ENCODE data around the gene AIPL1. TPM values are rescaled to one million over a fixed set of nuclear protein-coding genes. Genes with fewer than 3 reads are reported as not detected.

Gene AIPL1
- total RNA-seq, 5 donors from 2014 or later (not counting 1 experiment from before 2014, with no cell fraction given), result not detected

DNA sequence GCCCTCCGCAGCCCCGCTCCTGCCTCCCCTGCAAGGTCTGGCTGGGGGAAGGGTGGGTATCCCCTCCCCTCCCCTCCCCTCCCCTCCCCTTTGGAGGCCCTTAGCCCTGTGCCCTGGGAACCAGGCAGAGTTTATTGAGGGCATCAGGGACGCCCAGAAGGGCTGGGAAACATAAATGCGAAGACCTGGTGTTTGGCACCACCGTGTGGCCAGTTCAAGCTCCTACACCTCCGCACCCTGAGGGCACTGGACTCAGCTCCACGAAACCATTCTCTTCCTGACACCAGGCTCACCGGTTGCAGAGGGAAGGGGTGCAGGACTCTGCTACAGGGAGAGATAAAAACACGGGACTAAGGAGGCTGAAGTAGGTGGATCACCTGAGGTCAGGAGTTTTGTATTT, 1.0 kb upstream of the AIPL1 start:
- WGBS (ENCODE audit: insufficient coverage), result no CpG with 5 or more reads among the region's 9 CpGs
- H3K4me1 Mint-ChIP-seq, result peaks cover 0 to 4% (median 2%) of the 10 kb centered on the region in 3 donors
- H3K27me3 Mint-ChIP-seq, result peaks cover 28 to 29% of the 10 kb centered on the region in 2 donors
- H3K4me1 ChIP-seq (ENCODE audit: control insufficient read depth in 1 of 2, extremely low read depth in 1 of 2, insufficient read depth in 2 of 2, low read length in 2 of 2), result no peaks in the 10 kb centered on the region
- H3K9me3 Mint-ChIP-seq, result peaks cover 0 to 4% (median 4%) of the 10 kb centered on the region in 3 donors
- H3K27me3 ChIP-seq (replicated peaks in 1 of 2; ENCODE audit: control insufficient read depth in 2 of 2, extremely low read depth in 1 of 2, insufficient read depth in 2 of 2, low read length in 1 of 2), result peaks cover 2 to 21% of the 10 kb centered on the region in 2 experiments
- H3K4me3 Mint-ChIP-seq, result no peak overlapping the region
- no peaks in the 10 kb centered on the region for H3K36me3 ChIP-seq (ENCODE audit: control insufficient read depth in 2 of 2, extremely low read depth in 1 of 2, insufficient read depth in 1 of 2, low read length in 1 of 2)
- H3K9me3 ChIP-seq, result no peaks in the 10 kb centered on the region
- no peak overlapping the region for H3K27ac Mint-ChIP-seq
- peaks cover under 1% of the 10 kb centered on the region for H3K36me3 Mint-ChIP-seq
- ChIA-PET CTCF (interaction anchor here (0.6 to 1.5 kb wide), 7 partner anchors 12 to 1404 kb away, joined by 3 to 13 read pairs (median 4); partner anchors contain the start of gene NLRP1 (in 1 of the 2)), POLR2A (no interaction called here)
- no peak overlapping the region for H3K4me3 ChIP-seq (ENCODE audit: control insufficient read depth in 1 of 2, extremely low read depth in 1 of 2, low read length in 1 of 2)
- ATAC-seq (replicated peaks in 1 of 4), result peak; percentile 89 to 98 (median 92)
- DNase-seq, result peak; percentile 12 to 78 (median 52)
- no peak overlapping the region for H3K27ac ChIP-seq (ENCODE audit: low read length)

DNA sequence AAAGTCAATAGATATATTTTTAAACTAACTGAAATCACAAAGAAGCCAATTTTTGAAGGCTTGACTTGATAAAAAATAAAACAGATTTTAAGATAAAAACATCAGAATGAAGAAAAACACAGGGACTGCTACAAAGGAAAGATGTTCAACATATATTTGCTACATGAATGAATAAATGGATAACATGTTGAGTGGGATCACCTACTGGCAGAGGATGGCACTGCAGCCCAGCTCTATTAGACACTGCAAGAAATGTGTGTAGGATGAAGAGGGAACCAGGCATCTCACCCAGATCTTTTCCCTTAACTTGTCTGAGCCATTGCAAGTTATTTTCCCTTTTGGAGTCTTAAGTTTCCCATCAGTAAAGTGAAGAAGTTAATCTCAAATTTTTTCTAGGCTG, 4.2 kb downstream of the AIPL1 start:
- no peak overlapping the region for H3K27ac ChIP-seq (ENCODE audit: low read length)
- no peaks in the 10 kb centered on the region for H3K9me3 ChIP-seq
- DNase-seq (peak in 1 of 35 experiments; percentile 13), ATAC-seq (replicated peaks in 1 of 4) (no peak)
- no peaks in the 10 kb centered on the region for H3K27me3 Mint-ChIP-seq
- peaks cover 4 to 12% (median 11%) of the 10 kb centered on the region in 3 donors for H3K9me3 Mint-ChIP-seq
- peaks cover 3% of the 10 kb centered on the region for H3K36me3 Mint-ChIP-seq
- ChIA-PET CTCF (no interaction called here), POLR2A (no interaction called here)
- peaks cover 2 to 9% of the 10 kb centered on the region in 2 experiments for H3K27me3 ChIP-seq (replicated peaks in 1 of 2; ENCODE audit: control insufficient read depth in 2 of 2, extremely low read depth in 1 of 2, insufficient read depth in 2 of 2, low read length in 1 of 2)
- peaks cover 16 to 18% (median 17%) of the 10 kb centered on the region in 3 donors for H3K4me1 Mint-ChIP-seq
- no peaks in the 10 kb centered on the region for H3K36me3 ChIP-seq (ENCODE audit: control insufficient read depth in 2 of 2, extremely low read depth in 1 of 2, insufficient read depth in 1 of 2, low read length in 1 of 2)
- no peak overlapping the region for H3K4me3 ChIP-seq (ENCODE audit: control insufficient read depth in 1 of 2, extremely low read depth in 1 of 2, low read length in 1 of 2)
- no peak overlapping the region for H3K4me3 Mint-ChIP-seq
- H3K4me1 ChIP-seq (ENCODE audit: control insufficient read depth in 1 of 2, extremely low read depth in 1 of 2, insufficient read depth in 2 of 2, low read length in 2 of 2), result peaks cover 7 to 25% of the 10 kb centered on the region in 2 experiments
- H3K27ac Mint-ChIP-seq, result no peak overlapping the region

DNA sequence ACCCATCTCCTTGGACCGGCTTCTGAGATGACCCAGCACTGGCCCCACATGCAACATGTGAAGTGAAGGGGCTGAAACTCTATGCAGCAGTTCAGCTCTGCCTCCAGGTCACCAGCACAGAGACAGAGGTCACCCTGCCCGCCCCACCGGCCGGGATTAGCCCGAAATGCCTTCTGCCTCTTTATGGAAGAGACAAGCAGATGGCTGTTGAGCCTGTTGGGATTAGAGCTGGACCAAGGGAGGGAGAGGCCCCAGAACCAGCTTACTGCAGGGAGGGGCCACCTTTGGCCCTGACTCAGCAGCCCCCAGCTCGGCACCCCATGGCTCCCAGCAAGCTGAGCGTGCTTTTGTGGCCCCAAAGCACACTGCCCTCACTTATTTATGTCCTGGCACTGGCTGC, 5.7 kb downstream of the AIPL1 start:
- Histone ChIP-seq H3K4me3 (ENCODE audit: control insufficient read depth in 1 of 2, extremely low read depth in 1 of 2, low read length in 1 of 2) (no peak overlapping the region), H3K4me1 (ENCODE audit: control insufficient read depth in 1 of 2, extremely low read depth in 1 of 2, insufficient read depth in 2 of 2, low read length in 2 of 2) (peaks cover 7 to 25% of the 10 kb centered on the region in 2 experiments), H3K27me3 (replicated peaks in 1 of 2; ENCODE audit: control insufficient read depth in 2 of 2, extremely low read depth in 1 of 2, insufficient read depth in 2 of 2, low read length in 1 of 2) (peaks cover 2 to 17% of the 10 kb centered on the region in 2 experiments), H3K9me3 (no peaks in the 10 kb centered on the region), H3K27ac (ENCODE audit: low read length) (no peak overlapping the region), H3K36me3 (ENCODE audit: control insufficient read depth in 2 of 2, extremely low read depth in 1 of 2, insufficient read depth in 1 of 2, low read length in 1 of 2) (no peaks in the 10 kb centered on the region)
- 95% methylated on average over 7 of the region's 7 CpGs for WGBS (ENCODE audit: insufficient coverage)
- POLR2A ChIA-PET, result no interaction called here
- Mint-ChIP-seq H3K4me3 (no peak overlapping the region), H3K36me3 (peaks cover 3% of the 10 kb centered on the region), H3K9me3 (peaks cover 4 to 12% (median 11%) of the 10 kb centered on the region in 3 donors), H3K27me3 (no peaks in the 10 kb centered on the region), H3K27ac (no peak overlapping the region), H3K4me1 (peaks cover 16 to 18% (median 17%) of the 10 kb centered on the region in 3 donors)
- CTCF ChIA-PET, result interaction anchor here in 1 of 2 donors (0.5 kb wide), 1 partner anchor 839 kb away, joined by 3 read pairs; no protein-coding TSS in a partner anchor
- DNase-seq (no peak), ATAC-seq (replicated peaks in 1 of 4) (no peak)

DNA sequence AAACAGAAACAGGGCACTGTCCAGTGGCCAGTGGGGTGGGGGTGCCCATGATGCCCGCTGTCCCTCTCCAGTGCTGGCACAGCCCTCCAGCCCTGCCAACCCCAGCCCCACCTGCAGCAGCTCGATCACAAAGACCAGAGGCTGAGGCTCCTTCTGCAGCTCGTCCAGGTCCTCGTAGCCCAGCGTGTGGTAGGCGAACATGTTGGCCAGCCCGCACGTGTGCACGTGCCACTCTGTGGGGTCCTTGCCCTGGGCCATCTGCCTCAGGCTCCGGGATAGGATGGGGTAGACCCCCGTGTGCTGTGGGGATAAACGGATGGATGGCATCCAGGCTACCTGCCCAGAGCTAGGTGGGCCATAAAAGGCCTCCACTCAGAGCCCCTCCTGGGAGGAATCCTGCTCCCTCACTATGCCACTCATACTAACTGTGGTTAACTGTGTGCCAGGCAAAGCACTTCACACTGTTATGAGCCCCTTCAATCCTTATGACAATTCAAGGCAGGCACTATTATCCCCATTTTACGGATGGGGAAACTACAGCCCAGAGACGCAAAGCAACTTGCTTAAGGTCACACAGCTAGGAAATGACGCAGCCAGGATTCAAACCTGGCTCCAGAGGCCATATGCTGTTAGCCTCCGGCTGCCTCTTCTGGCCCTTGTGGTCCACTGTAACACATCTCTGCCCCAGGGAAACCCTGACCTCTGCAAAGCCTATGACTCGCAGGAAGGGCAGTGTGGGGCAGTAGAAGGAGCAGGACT, 6.5 kb downstream of the AIPL1 start:
- DNase-seq (no peak), ATAC-seq (replicated peaks in 1 of 4) (no peak)
- H3K36me3 Mint-ChIP-seq, result peaks cover 3% of the 10 kb centered on the region
- Histone ChIP-seq H3K27me3 (replicated peaks in 1 of 2; ENCODE audit: control insufficient read depth in 2 of 2, extremely low read depth in 1 of 2, insufficient read depth in 2 of 2, low read length in 1 of 2) (peaks cover 2 to 23% of the 10 kb centered on the region in 2 experiments), H3K4me3 (ENCODE audit: control insufficient read depth in 1 of 2, extremely low read depth in 1 of 2, low read length in 1 of 2) (no peak overlapping the region), H3K27ac (ENCODE audit: low read length) (no peak overlapping the region), H3K4me1 (ENCODE audit: control insufficient read depth in 1 of 2, extremely low read depth in 1 of 2, insufficient read depth in 2 of 2, low read length in 2 of 2) (peaks cover 7 to 25% of the 10 kb centered on the region in 2 experiments), H3K9me3 (no peaks in the 10 kb centered on the region), H3K36me3 (ENCODE audit: control insufficient read depth in 2 of 2, extremely low read depth in 1 of 2, insufficient read depth in 1 of 2, low read length in 1 of 2) (no peaks in the 10 kb centered on the region)
- ChIA-PET CTCF (interaction anchor here in 1 of 2 donors (0.7 kb wide), 1 partner anchor 1392 kb away, joined by 4 read pairs; no protein-coding TSS in a partner anchor), POLR2A (no interaction called here)
- no peaks in the 10 kb centered on the region for H3K27me3 Mint-ChIP-seq
- peak overlapping the region in 2 of 3 donors; percentile 6 to 58 for H3K4me3 Mint-ChIP-seq
- no peak overlapping the region for H3K27ac Mint-ChIP-seq
- peaks cover 16 to 18% (median 17%) of the 10 kb centered on the region in 3 donors for H3K4me1 Mint-ChIP-seq
- 89% methylated on average over 16 of the region's 17 CpGs for WGBS (ENCODE audit: insufficient coverage)
- H3K9me3 Mint-ChIP-seq, result peaks cover 4 to 12% (median 11%) of the 10 kb centered on the region in 3 donors

DNA sequence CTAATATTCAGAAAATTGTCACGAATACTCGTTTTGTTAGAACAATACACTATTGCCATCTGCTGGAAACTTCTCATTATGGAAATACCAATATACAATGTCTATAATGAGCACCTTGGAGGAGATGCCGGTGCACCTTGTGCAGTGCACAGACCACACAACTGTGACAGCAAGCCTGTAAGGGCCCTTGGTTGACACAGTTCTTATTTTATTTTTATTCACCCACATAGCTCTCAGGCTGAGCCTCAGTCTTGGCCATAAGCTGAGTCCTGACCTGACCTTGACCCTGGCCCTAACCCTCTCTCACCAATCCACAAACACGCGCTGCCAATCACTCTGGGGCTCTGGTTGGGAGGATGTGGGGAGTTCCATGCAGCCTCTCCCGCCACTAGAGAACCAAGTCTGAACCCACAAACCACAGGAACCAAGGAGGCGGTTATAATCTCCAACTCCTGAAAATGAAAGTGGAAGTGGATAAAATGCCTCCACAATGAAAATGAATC, 7.6 kb downstream of the AIPL1 start:
- DNase-seq (peak in 24 of 35 experiments; percentile 7 to 63 (median 24)), ATAC-seq (replicated peaks in 1 of 4) (peak; percentile 50 to 93 (median 71))
- ChIA-PET POLR2A (no interaction called here), CTCF (interaction anchor here in 1 of 2 donors (0.6 to 0.7 kb wide), 2 partner anchors 838 to 1391 kb away, joined by 3 to 4 read pairs; no protein-coding TSS in a partner anchor)
- no peaks in the 10 kb centered on the region for H3K36me3 ChIP-seq (ENCODE audit: control insufficient read depth in 2 of 2, extremely low read depth in 1 of 2, insufficient read depth in 1 of 2, low read length in 1 of 2)
- Mint-ChIP-seq H3K36me3 (peaks cover 3% of the 10 kb centered on the region), H3K4me3 (peak overlapping the region in 2 of 3 donors; percentile 21 to 58), H3K4me1 (peaks cover 16 to 18% (median 17%) of the 10 kb centered on the region in 3 donors), H3K9me3 (peaks cover 4 to 12% (median 11%) of the 10 kb centered on the region in 3 donors), H3K27ac (peak overlapping the region; percentile 66 to 71), H3K27me3 (peaks cover 0 to 4% of the 10 kb centered on the region in 2 donors)
- H3K4me1 ChIP-seq (ENCODE audit: control insufficient read depth in 1 of 2, extremely low read depth in 1 of 2, insufficient read depth in 2 of 2, low read length in 2 of 2), result peaks cover 7 to 25% of the 10 kb centered on the region in 2 experiments
- peaks cover 2 to 30% of the 10 kb centered on the region in 2 experiments for H3K27me3 ChIP-seq (replicated peaks in 1 of 2; ENCODE audit: control insufficient read depth in 2 of 2, extremely low read depth in 1 of 2, insufficient read depth in 2 of 2, low read length in 1 of 2)
- H3K27ac ChIP-seq (ENCODE audit: low read length), result no peak overlapping the region
- no peaks in the 10 kb centered on the region for H3K9me3 ChIP-seq
- WGBS (ENCODE audit: insufficient coverage), result 43% methylated on average over 2 of the region's 7 CpGs
- no peak overlapping the region for H3K4me3 ChIP-seq (ENCODE audit: control insufficient read depth in 1 of 2, extremely low read depth in 1 of 2, low read length in 1 of 2)

DNA sequence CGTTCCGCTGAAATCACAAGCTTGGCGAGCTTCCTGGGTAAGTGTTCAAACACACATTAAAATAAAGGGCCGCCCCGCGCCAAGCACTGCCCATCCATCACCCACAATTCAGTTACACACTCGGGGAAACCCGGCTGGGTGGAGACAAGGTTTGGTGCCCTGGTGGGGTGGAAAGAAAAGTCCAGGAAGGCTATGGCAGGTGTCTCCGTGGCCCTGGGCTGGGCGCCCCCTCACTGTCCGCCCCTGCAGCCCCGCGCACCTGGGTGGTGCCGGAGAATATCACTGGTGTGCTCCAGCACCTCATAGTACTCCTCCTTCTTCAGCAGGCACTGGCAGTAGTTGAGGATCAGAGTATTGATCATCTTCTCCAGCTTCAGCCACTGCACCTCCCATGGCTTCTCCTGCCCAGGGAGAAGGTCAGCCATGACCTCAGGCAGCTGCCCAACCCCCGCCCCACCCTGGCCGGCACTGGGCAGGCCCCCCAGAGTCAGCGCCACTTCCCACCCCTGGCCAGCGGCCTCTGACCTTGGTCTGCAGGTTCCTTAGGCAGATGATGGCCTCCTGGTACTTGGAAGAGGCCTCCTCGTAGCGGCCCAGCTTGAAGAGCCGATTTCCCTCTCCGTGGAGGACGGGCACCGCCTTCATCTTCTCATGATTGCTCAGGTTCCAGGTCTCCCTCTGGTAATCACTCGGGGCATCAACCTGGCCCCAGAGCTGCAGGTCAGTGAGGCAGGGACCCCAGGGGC, 8.4 kb downstream of the AIPL1 start:
- H3K27ac Mint-ChIP-seq, result no peak overlapping the region

More for the DNA sequence above, 8.4 kb downstream of the AIPL1 start:
- Histone ChIP-seq H3K27ac (ENCODE audit: low read length) (no peak overlapping the region), H3K27me3 (replicated peaks in 1 of 2; ENCODE audit: control insufficient read depth in 2 of 2, extremely low read depth in 1 of 2, insufficient read depth in 2 of 2, low read length in 1 of 2) (peaks cover 2 to 38% of the 10 kb centered on the region in 2 experiments), H3K9me3 (no peaks in the 10 kb centered on the region), H3K4me1 (ENCODE audit: control insufficient read depth in 1 of 2, extremely low read depth in 1 of 2, insufficient read depth in 2 of 2, low read length in 2 of 2) (peaks cover 7 to 31% of the 10 kb centered on the region in 2 experiments), H3K36me3 (ENCODE audit: control insufficient read depth in 2 of 2, extremely low read depth in 1 of 2, insufficient read depth in 1 of 2, low read length in 1 of 2) (no peaks in the 10 kb centered on the region), H3K4me3 (ENCODE audit: control insufficient read depth in 1 of 2, extremely low read depth in 1 of 2, low read length in 1 of 2) (no peak overlapping the region)
- H3K9me3 Mint-ChIP-seq, result peaks cover 4 to 11% (median 9%) of the 10 kb centered on the region in 3 donors
- H3K36me3 Mint-ChIP-seq, result peaks cover 3% of the 10 kb centered on the region
- peaks cover 16 to 21% (median 17%) of the 10 kb centered on the region in 3 donors for H3K4me1 Mint-ChIP-seq
- ChIA-PET POLR2A (no interaction called here), CTCF (interaction anchor here in 1 of 2 donors (1.1 kb wide), 1 partner anchor 12 kb away, joined by 3 read pairs; no protein-coding TSS in a partner anchor)
- no peak for DNase-seq
- peaks cover 4 to 6% of the 10 kb centered on the region in 2 donors for H3K27me3 Mint-ChIP-seq
- WGBS (ENCODE audit: insufficient coverage), result 95% methylated on average over 10 of the region's 25 CpGs
- no peak overlapping the region for H3K4me3 Mint-ChIP-seq
- no peak for ATAC-seq (replicated peaks in 1 of 4)

Data from T-cell (primary cell).